Fibroblast of skin of right biceps (primary cell): ENCODE measurements around the gene PPP1R37.

Source experiments
- DNase-seq: peaks from one replicate; pipeline ENCODE4 v3.0.0-alpha.2; 2013

The PPP1R37 gene

GRCh38 chr19:45140533-45140932 lies 47.6 kb downstream of the PPP1R37 start:
- no peak for DNase-seq

GRCh38 chr19:45141203-45141900 lies 48.4 kb downstream of the PPP1R37 start:
- DNase-seq = no peak

- DNase-seq = no peak
Measured at GRCh38 chr19:45142016-45142725, 49.2 kb downstream of the PPP1R37 start.

GRCh38 chr19:45142726-45143110 lies 49.7 kb downstream of the PPP1R37 start:
- no peak for DNase-seq

GRCh38 chr19:45144431-45145269 lies 51.7 kb downstream of the PPP1R37 start:
- no peak for DNase-seq

- DNase-seq = no peak
Measured at GRCh38 chr19:45145270-45146189, 52.6 kb downstream of the PPP1R37 start.

- DNase-seq = no peak
Measured at GRCh38 chr19:45146251-45146650, 53.3 kb downstream of the PPP1R37 start.

GRCh38 chr19:45146741-45147205 lies 53.8 kb downstream of the PPP1R37 start:
- no peak for DNase-seq

- no peak for DNase-seq
Measured at GRCh38 chr19:45147835-45148676, 55.1 kb downstream of the PPP1R37 start.

GRCh38 chr19:45149129-45149528 lies 56.1 kb downstream of the PPP1R37 start:
- no peak for DNase-seq

- DNase-seq = no peak
Measured at GRCh38 chr19:45150180-45150579, 57.2 kb downstream of the PPP1R37 start.

- no peak for DNase-seq
Measured at GRCh38 chr19:45150751-45151281, 57.8 kb downstream of the PPP1R37 start.

- DNase-seq = no peak
Measured at GRCh38 chr19:45151320-45151719, 58.3 kb downstream of the PPP1R37 start.

- DNase-seq = no peak
Measured at GRCh38 chr19:45151821-45152503, 59.0 kb downstream of the PPP1R37 start.

GRCh38 chr19:45152504-45153338 lies 59.7 kb downstream of the PPP1R37 start:
- DNase-seq = peak; percentile 46

GRCh38 chr19:45153339-45154063 lies 60.5 kb downstream of the PPP1R37 start:
- peak; percentile 36 for DNase-seq

- DNase-seq = peak; percentile 72
Measured at GRCh38 chr19:45154064-45154827, 61.3 kb downstream of the PPP1R37 start.

GRCh38 chr19:45156011-45156630 lies 63.1 kb downstream of the PPP1R37 start:
- DNase-seq = no peak
